ENCODE data around the gene FEV. TPM values are rescaled to one million over a fixed set of nuclear protein-coding genes. Genes with fewer than 3 reads are reported as not detected.

The FEV gene
- total and polyA plus RNA-seq, 2 donors (not counting 1 experiment from before 2014, with no cell fraction given) = not detected

DNA sequence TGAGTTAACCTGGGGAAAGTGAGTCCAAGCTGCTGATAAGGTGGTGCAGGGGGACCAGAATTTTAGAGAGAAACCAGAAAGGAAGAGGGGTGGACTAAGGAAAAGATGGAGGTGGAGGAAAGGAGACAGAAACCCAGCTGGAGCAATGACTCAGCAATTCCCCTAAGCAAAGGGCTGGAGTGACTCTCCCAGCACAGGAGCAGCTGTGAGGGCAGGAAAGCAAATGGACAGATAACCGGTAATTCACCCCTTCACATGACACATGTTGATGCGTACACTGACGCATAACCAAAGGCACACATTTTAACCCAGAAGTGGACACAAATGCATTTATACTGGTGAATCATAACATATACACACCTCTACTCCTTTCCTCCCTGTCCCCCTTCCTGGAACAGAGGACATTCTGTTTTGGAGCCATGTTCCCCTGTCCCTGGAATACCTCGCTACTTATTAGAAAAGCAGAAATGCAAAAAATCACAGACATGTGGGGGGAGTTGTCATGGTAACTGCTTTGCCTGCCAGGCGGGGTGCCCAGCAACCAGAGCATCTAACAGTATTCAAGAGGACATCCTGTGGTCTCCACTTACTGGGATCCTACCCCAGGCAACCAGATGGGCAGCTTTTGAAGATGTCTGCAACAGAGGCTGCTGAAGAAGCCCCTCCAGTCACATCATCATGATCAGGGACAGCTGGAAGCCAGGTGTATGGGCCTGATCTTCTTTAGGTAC lies 20.8 kb downstream of the FEV start:
- no peaks in the 10 kb centered on the region for H3K79me2 ChIP-seq (ENCODE audit: control insufficient read depth, insufficient read depth, low read length)
- no peak overlapping the region for H3K9ac ChIP-seq (ENCODE audit: insufficient read depth, low read length)
- peak overlapping the region; percentile 78 for H3K4me2 ChIP-seq (ENCODE audit: extremely low read depth, insufficient read depth, low read length)
- peak overlapping the region; percentile 67 for H3K27ac ChIP-seq (ENCODE audit: insufficient read depth, low read length)
- H3K4me3 ChIP-seq (replicated peaks in 1 of 4; ENCODE audit: control extremely low read depth in 1 of 4, insufficient read depth in 1 of 4, low read depth in 3 of 4, low read length in 4 of 4) = peak overlapping the region in 2 of 4 experiments; percentile 19 to 48
- H2AFZ ChIP-seq (ENCODE audit: low read length) = no peak overlapping the region
- DNase-seq (ENCODE audit: low read depth in 2 of 2) = peak; percentile 76 to 88
- H3K9me3 ChIP-seq (ENCODE audit: control insufficient read depth, insufficient read depth, low read depth, low read length) = no peaks in the 10 kb centered on the region
- TF ChIP-seq, protein P1, sequence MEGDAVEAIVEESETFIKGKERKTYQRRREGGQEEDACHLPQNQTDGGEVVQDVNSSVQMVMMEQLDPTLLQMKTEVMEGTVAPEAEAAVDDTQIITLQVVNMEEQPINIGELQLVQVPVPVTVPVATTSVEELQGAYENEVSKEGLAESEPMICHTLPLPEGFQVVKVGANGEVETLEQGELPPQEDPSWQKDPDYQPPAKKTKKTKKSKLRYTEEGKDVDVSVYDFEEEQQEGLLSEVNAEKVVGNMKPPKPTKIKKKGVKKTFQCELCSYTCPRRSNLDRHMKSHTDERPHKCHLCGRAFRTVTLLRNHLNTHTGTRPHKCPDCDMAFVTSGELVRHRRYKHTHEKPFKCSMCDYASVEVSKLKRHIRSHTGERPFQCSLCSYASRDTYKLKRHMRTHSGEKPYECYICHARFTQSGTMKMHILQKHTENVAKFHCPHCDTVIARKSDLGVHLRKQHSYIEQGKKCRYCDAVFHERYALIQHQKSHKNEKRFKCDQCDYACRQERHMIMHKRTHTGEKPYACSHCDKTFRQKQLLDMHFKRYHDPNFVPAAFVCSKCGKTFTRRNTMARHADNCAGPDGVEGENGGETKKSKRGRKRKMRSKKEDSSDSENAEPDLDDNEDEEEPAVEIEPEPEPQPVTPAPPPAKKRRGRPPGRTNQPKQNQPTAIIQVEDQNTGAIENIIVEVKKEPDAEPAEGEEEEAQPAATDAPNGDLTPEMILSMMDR (conservative IDR thresholded peaks at IDR 0.05 in 1 of 2, IDR thresholded peaks at IDR 0.05 in 1 of 2; ENCODE audit: low read depth in 1 of 2, low read length in 2 of 2) = no peak
- TF ChIP-seq EZH2 (IDR thresholded peaks at IDR 0.05; ENCODE audit: low read length, missing control alignments) = no peak
- no peaks in the 10 kb centered on the region for H3K36me3 ChIP-seq (ENCODE audit: control insufficient read depth, insufficient read depth, low read length)
- H3K27me3 ChIP-seq (ENCODE audit: control insufficient read depth, insufficient read depth, low read length) = peaks cover 25% of the 10 kb centered on the region
- peaks cover 12% of the 10 kb centered on the region for H3K4me1 ChIP-seq (ENCODE audit: control insufficient read depth, extremely low read depth, insufficient read depth, low read length)
- no peaks in the 10 kb centered on the region for H4K20me1 ChIP-seq (ENCODE audit: control insufficient read depth, extremely low read depth, insufficient read depth, low read length)

DNA sequence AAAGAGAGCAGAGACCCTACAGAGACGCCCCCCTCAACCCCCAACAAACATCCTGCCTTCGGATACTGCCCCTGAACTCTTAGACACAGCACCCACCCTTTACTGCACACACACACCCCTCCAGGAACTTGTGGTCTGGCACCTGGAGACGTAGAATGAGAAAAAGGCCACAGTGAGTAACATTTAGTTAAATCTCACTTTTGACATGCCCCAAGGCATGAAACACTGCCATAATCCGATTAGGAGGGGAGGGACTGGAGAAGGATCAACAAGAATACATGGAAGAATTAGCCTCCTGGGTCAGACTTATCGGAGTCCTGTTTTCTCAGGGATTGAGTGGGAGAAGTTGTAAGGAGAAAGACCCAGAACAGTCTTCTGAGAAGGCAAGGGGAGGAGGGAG lies 21.4 kb downstream of the FEV start:
- Histone ChIP-seq H2AFZ (ENCODE audit: low read length) (no peak overlapping the region), H3K36me3 (ENCODE audit: control insufficient read depth, insufficient read depth, low read length) (no peaks in the 10 kb centered on the region), H3K9ac (ENCODE audit: insufficient read depth, low read length) (peak overlapping the region; percentile 50), H3K4me2 (ENCODE audit: extremely low read depth, insufficient read depth, low read length) (peak overlapping the region; percentile 78), H3K4me1 (ENCODE audit: control insufficient read depth, extremely low read depth, insufficient read depth, low read length) (peaks cover 12% of the 10 kb centered on the region), H3K79me2 (ENCODE audit: control insufficient read depth, insufficient read depth, low read length) (no peaks in the 10 kb centered on the region), H3K27ac (ENCODE audit: insufficient read depth, low read length) (peak overlapping the region; percentile 67), H4K20me1 (ENCODE audit: control insufficient read depth, extremely low read depth, insufficient read depth, low read length) (no peaks in the 10 kb centered on the region), H3K9me3 (ENCODE audit: control insufficient read depth, insufficient read depth, low read depth, low read length) (no peaks in the 10 kb centered on the region), H3K4me3 (replicated peaks in 1 of 4; ENCODE audit: control extremely low read depth in 1 of 4, insufficient read depth in 1 of 4, low read depth in 3 of 4, low read length in 4 of 4) (peak overlapping the region in 2 of 4 experiments; percentile 19 to 48), H3K27me3 (ENCODE audit: control insufficient read depth, insufficient read depth, low read length) (peaks cover 29% of the 10 kb centered on the region)
- DNase-seq (ENCODE audit: low read depth in 2 of 2) = peak in 1 of 2 donors; percentile 36
- TF ChIP-seq, protein P1 (conservative IDR thresholded peaks at IDR 0.05 in 1 of 2, IDR thresholded peaks at IDR 0.05 in 1 of 2; ENCODE audit: low read depth in 1 of 2, low read length in 2 of 2) = no peak
- TF ChIP-seq EZH2 (IDR thresholded peaks at IDR 0.05; ENCODE audit: low read length, missing control alignments) = no peak

DNA sequence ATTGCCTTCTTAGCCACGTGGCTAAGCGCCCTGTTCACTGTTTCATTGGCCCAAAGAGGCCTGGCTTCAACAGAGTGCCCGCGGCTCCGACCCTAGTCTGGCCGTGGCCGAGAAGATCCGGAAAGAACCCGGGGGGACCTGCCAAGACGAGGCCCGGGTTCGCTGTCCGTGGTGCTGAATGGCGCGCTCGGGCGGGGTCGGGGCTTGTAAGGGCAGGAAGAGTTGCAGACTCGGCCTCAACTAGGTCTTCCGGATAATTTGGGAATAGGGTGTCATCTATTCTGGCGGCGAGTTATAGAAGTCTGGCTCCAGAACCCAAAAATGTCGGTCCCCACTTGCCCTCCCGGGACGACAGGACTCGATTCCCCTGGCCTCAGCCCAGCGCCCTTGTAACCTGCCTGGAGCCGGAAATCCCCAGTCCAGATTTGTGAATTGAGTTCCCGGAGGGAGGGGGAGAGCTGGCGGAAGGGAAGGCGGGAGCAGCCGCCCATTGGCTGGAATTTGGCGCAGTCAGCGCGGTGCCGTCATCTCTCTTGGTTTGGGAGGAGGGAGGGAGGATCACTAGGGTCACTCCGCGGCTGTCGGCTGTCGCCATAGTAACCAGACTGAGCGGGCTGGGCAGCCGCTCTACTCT lies 22.0 kb downstream of the FEV start:
- DNase-seq (ENCODE audit: low read depth in 2 of 2) = peak; percentile 70 to 80
- Histone ChIP-seq H3K4me3 (replicated peaks in 1 of 4; ENCODE audit: control extremely low read depth in 1 of 4, insufficient read depth in 1 of 4, low read depth in 3 of 4, low read length in 4 of 4) (peak overlapping the region in 2 of 4 experiments; percentile 25 to 48), H3K9ac (ENCODE audit: insufficient read depth, low read length) (no peak overlapping the region), H3K27me3 (ENCODE audit: control insufficient read depth, insufficient read depth, low read length) (peaks cover 33% of the 10 kb centered on the region), H3K4me1 (ENCODE audit: control insufficient read depth, extremely low read depth, insufficient read depth, low read length) (peaks cover 12% of the 10 kb centered on the region), H2AFZ (ENCODE audit: low read length) (no peak overlapping the region), H4K20me1 (ENCODE audit: control insufficient read depth, extremely low read depth, insufficient read depth, low read length) (no peaks in the 10 kb centered on the region), H3K4me2 (ENCODE audit: extremely low read depth, insufficient read depth, low read length) (peak overlapping the region; percentile 78), H3K79me2 (ENCODE audit: control insufficient read depth, insufficient read depth, low read length) (no peaks in the 10 kb centered on the region), H3K9me3 (ENCODE audit: control insufficient read depth, insufficient read depth, low read depth, low read length) (no peaks in the 10 kb centered on the region), H3K36me3 (ENCODE audit: control insufficient read depth, insufficient read depth, low read length) (no peaks in the 10 kb centered on the region), H3K27ac (ENCODE audit: insufficient read depth, low read length) (peak overlapping the region; percentile 67)
- TF ChIP-seq, protein P1 (conservative IDR thresholded peaks at IDR 0.05 in 1 of 2, IDR thresholded peaks at IDR 0.05 in 1 of 2; ENCODE audit: low read depth in 1 of 2, low read length in 2 of 2) = no peak
- no peak for TF ChIP-seq EZH2 (IDR thresholded peaks at IDR 0.05; ENCODE audit: low read length, missing control alignments)
